Mononuclear cell (primary cell): ENCODE measurements around the gene SLC19A1. TPM values are rescaled to one million over a fixed set of nuclear protein-coding genes. Genes with fewer than 3 reads are reported as not detected.

ENCODE experiments used
- H3K27me3 ChIP-seq: 2 replicates; pipeline ENCODE4 v1.6.0; 2011; ENCODE audit warnings: low read length, control low read depth; ENCODE audit not compliant: insufficient read depth
- H3K4me1 ChIP-seq: 2 replicates; pipeline ENCODE4 v1.5.1; 2011; ENCODE audit warnings: mild to moderate bottlenecking, low read length, control low read depth; ENCODE audit not compliant: insufficient read depth
- H3K4me3 ChIP-seq: 2 replicates; pipeline ENCODE4 v1.5.1; 2011; ENCODE audit warnings: mild to moderate bottlenecking, low read length, moderate library complexity
- H3K9me3 ChIP-seq: 2 replicates; pipeline ENCODE4 v1.5.1; 2011; ENCODE audit warnings: low read depth, mild to moderate bottlenecking, control low read depth, low read length
- total RNA-seq: library from RNA; depleted of rRNA; stranded (reverse); fragments of >200 nt; gene quantifications from one replicate; pipeline ENCODE4 v1.2.3, GENCODE V29; 2012

The SLC19A1 gene
- total RNA-seq, 1 donor: 10.6 TPM

- Histone ChIP-seq H3K9me3 (no peaks in the 10 kb centered on the region), H3K4me1 (no peaks in the 10 kb centered on the region), H3K4me3 (no peak overlapping the region), H3K27me3 (no peaks in the 10 kb centered on the region)
These were observed 72.8 kb downstream of the SLC19A1 start for GRCh38 chr21:45469273-45470086.

- H3K27me3 ChIP-seq: no peaks in the 10 kb centered on the region
- H3K4me1 ChIP-seq: no peaks in the 10 kb centered on the region
- H3K9me3 ChIP-seq: no peaks in the 10 kb centered on the region
- H3K4me3 ChIP-seq: no peak overlapping the region
These were observed 73.3 kb downstream of the SLC19A1 start for GRCh38 chr21:45468971-45469272.

GRCh38 chr21:45468051-45468970 is 73.9 kb downstream of the SLC19A1 start:
- no peaks in the 10 kb centered on the region for H3K27me3 ChIP-seq
- no peaks in the 10 kb centered on the region for H3K9me3 ChIP-seq
- H3K4me3 ChIP-seq: no peak overlapping the region
- no peaks in the 10 kb centered on the region for H3K4me1 ChIP-seq

- Histone ChIP-seq H3K9me3 (no peaks in the 10 kb centered on the region), H3K4me1 (no peaks in the 10 kb centered on the region), H3K4me3 (no peak overlapping the region), H3K27me3 (no peaks in the 10 kb centered on the region)
These were observed 74.9 kb downstream of the SLC19A1 start for GRCh38 chr21:45467221-45467779.

- Histone ChIP-seq H3K4me1 (no peaks in the 10 kb centered on the region), H3K27me3 (no peaks in the 10 kb centered on the region), H3K9me3 (no peaks in the 10 kb centered on the region), H3K4me3 (no peak overlapping the region)
These were observed 75.7 kb downstream of the SLC19A1 start for GRCh38 chr21:45466330-45467220.

GRCh38 chr21:45465611-45466329 is 76.5 kb downstream of the SLC19A1 start:
- no peak overlapping the region for H3K4me3 ChIP-seq
- H3K9me3 ChIP-seq: no peaks in the 10 kb centered on the region
- H3K27me3 ChIP-seq: no peaks in the 10 kb centered on the region
- H3K4me1 ChIP-seq: no peaks in the 10 kb centered on the region

- Histone ChIP-seq H3K4me1 (no peaks in the 10 kb centered on the region), H3K9me3 (no peaks in the 10 kb centered on the region), H3K27me3 (no peaks in the 10 kb centered on the region), H3K4me3 (no peak overlapping the region)
These were observed 77.1 kb downstream of the SLC19A1 start for GRCh38 chr21:45465105-45465504.

- Histone ChIP-seq H3K4me3 (no peak overlapping the region), H3K4me1 (no peaks in the 10 kb centered on the region), H3K9me3 (no peaks in the 10 kb centered on the region), H3K27me3 (no peaks in the 10 kb centered on the region)
These were observed 77.9 kb downstream of the SLC19A1 start for GRCh38 chr21:45464309-45464708.

GRCh38 chr21:45463871-45464270 is 78.4 kb downstream of the SLC19A1 start:
- Histone ChIP-seq H3K9me3 (no peaks in the 10 kb centered on the region), H3K4me1 (no peaks in the 10 kb centered on the region), H3K27me3 (no peaks in the 10 kb centered on the region), H3K4me3 (no peak overlapping the region)

GRCh38 chr21:45461806-45462341 is 80.4 kb downstream of the SLC19A1 start:
- no peaks in the 10 kb centered on the region for H3K27me3 ChIP-seq
- no peak overlapping the region for H3K4me3 ChIP-seq
- no peaks in the 10 kb centered on the region for H3K9me3 ChIP-seq
- no peaks in the 10 kb centered on the region for H3K4me1 ChIP-seq

GRCh38 chr21:45461369-45461750 is 80.9 kb downstream of the SLC19A1 start:
- H3K27me3 ChIP-seq: no peaks in the 10 kb centered on the region

GRCh38 chr21:45460611-45461368 is 81.5 kb downstream of the SLC19A1 start:
- Histone ChIP-seq H3K27me3 (no peaks in the 10 kb centered on the region), H3K9me3 (no peaks in the 10 kb centered on the region), H3K4me1 (no peaks in the 10 kb centered on the region), H3K4me3 (no peak overlapping the region)

More at GRCh38 chr21:45461369-45461750, 80.9 kb downstream of the SLC19A1 start:
- Histone ChIP-seq H3K9me3 (no peaks in the 10 kb centered on the region), H3K4me1 (no peaks in the 10 kb centered on the region), H3K4me3 (no peak overlapping the region)

- H3K4me3 ChIP-seq: no peak overlapping the region
- H3K27me3 ChIP-seq: no peaks in the 10 kb centered on the region
- no peaks in the 10 kb centered on the region for H3K4me1 ChIP-seq
- no peaks in the 10 kb centered on the region for H3K9me3 ChIP-seq
These were observed 82.2 kb downstream of the SLC19A1 start for GRCh38 chr21:45460011-45460565.
